ENCODE measurements around the gene ZNF33B.

ZNF33B gene

DNA sequence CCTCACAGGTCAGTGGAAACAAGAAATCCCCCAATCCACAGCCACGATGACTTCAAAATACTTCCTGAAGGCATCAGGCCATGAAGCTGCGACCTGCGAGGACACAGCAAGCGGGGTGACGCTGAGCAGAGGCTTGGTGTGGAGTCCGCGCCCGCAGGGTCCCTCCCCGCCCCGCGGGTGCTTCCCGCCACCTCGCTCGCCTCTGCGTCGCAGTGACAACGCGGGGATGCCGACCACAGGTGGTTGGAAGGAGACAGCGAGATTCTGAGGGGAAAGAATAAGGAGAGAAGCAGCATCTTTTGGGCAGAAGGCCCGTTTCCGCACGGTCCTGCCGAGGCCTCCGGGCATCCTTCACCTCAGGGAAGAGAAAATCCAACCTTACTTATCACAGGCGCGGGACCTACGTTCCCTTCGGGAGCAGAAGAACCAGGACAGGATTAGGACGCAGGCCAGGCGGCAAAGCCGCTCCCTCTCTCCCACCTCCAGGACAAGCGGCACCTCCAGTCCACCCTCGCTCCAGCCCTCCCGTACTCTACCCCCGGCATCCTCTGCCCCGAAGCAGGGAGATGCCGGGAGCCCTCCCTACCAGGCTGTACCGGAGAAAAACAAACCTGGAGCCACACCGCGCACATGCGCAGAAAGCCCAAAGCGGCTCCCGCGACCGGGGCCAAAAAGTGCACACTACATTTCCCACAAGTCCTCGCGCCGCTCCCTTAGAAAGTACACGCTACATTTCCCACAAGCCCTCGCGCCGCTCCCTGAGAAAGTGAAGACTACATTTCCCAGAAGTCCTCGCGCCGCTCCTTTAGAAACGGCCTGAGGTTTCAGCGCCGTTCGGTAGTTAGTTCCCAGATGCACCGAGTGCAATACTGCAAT is 85.9 kb downstream of the ZNF33B start:
- TF ChIP-seq CREB1 (IDR thresholded peaks at IDR 0.05; ENCODE audit: low read depth) (peak; percentile 63), TEAD4 (IDR thresholded peaks at IDR 0.05) (no peak), YY1 (IDR thresholded peaks at IDR 0.05; ENCODE audit: low read depth) (peak; percentile 42; the same call in 1 of the 2 replicates), EGR1 (IDR thresholded peaks at IDR 0.05) (no peak), CEBPB (IDR thresholded peaks at IDR 0.05) (no peak), EP300 (IDR thresholded peaks at IDR 0.05; ENCODE audit: borderline replicate concordance) (no peak), RAD21 (IDR thresholded peaks at IDR 0.05; ENCODE audit: low read depth) (no peak), TAF1 (IDR thresholded peaks at IDR 0.05; ENCODE audit: low read depth) (no peak), FOXM1 (IDR thresholded peaks at IDR 0.05; ENCODE audit: borderline replicate concordance, low read depth) (no peak), ZBTB7A (IDR thresholded peaks at IDR 0.05; ENCODE audit: low read depth) (no peak), NFIC (IDR thresholded peaks at IDR 0.05) (no peak), TCF12 (IDR thresholded peaks at IDR 0.05; ENCODE audit: low read depth) (no peak)
- TF ChIP-seq, protein P1, sequence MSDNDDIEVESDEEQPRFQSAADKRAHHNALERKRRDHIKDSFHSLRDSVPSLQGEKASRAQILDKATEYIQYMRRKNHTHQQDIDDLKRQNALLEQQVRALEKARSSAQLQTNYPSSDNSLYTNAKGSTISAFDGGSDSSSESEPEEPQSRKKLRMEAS (IDR thresholded peaks at IDR 0.05): peak; percentile 64; the same call in 1 of the 2 replicates
- TF ChIP-seq, protein P2, sequence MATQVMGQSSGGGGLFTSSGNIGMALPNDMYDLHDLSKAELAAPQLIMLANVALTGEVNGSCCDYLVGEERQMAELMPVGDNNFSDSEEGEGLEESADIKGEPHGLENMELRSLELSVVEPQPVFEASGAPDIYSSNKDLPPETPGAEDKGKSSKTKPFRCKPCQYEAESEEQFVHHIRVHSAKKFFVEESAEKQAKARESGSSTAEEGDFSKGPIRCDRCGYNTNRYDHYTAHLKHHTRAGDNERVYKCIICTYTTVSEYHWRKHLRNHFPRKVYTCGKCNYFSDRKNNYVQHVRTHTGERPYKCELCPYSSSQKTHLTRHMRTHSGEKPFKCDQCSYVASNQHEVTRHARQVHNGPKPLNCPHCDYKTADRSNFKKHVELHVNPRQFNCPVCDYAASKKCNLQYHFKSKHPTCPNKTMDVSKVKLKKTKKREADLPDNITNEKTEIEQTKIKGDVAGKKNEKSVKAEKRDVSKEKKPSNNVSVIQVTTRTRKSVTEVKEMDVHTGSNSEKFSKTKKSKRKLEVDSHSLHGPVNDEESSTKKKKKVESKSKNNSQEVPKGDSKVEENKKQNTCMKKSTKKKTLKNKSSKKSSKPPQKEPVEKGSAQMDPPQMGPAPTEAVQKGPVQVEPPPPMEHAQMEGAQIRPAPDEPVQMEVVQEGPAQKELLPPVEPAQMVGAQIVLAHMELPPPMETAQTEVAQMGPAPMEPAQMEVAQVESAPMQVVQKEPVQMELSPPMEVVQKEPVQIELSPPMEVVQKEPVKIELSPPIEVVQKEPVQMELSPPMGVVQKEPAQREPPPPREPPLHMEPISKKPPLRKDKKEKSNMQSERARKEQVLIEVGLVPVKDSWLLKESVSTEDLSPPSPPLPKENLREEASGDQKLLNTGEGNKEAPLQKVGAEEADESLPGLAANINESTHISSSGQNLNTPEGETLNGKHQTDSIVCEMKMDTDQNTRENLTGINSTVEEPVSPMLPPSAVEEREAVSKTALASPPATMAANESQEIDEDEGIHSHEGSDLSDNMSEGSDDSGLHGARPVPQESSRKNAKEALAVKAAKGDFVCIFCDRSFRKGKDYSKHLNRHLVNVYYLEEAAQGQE (IDR thresholded peaks at IDR 0.05; ENCODE audit: low read depth): no peak
- TF ChIP-seq, protein P3, sequence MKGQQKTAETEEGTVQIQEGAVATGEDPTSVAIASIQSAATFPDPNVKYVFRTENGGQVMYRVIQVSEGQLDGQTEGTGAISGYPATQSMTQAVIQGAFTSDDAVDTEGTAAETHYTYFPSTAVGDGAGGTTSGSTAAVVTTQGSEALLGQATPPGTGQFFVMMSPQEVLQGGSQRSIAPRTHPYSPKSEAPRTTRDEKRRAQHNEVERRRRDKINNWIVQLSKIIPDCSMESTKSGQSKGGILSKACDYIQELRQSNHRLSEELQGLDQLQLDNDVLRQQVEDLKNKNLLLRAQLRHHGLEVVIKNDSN (IDR thresholded peaks at IDR 0.05): no peak

DNA sequence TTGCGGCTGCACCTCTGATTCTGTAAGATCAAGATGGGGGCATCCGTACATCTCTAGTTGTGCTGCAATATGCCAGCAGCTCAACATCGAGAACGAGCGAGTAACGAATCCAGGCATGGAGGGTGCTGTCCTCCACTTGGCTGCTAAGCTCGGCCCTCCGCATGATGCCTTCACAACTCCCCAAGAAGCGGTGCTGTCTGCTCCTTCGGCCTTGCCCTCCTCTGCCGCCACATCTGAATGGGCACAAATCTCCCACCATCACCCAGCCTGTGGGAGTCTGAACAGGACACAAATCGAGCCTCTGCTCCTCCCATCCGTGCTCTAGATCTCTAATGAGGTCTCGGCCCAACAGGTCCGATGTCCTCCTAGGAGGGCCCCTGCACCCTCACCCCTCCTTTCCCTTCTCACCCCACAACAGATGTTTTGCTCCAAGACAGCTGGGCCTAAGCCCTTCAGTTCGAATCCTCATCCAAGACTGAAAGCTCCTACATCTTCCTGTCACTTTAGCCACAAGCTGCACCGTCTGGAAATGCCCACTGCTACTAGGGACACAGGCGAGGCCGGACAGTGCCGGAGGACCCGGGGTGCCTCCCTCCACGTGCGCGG is 86.7 kb downstream of the ZNF33B start:
- TF ChIP-seq EGR1 (IDR thresholded peaks at IDR 0.05): no peak
- TF ChIP-seq YY1 (IDR thresholded peaks at IDR 0.05; ENCODE audit: low read depth): no peak
- TF ChIP-seq, protein P2 (IDR thresholded peaks at IDR 0.05; ENCODE audit: low read depth): no peak
- TF ChIP-seq CREB1 (IDR thresholded peaks at IDR 0.05; ENCODE audit: low read depth): no peak
- TF ChIP-seq, protein P3 (IDR thresholded peaks at IDR 0.05): no peak

DNA sequence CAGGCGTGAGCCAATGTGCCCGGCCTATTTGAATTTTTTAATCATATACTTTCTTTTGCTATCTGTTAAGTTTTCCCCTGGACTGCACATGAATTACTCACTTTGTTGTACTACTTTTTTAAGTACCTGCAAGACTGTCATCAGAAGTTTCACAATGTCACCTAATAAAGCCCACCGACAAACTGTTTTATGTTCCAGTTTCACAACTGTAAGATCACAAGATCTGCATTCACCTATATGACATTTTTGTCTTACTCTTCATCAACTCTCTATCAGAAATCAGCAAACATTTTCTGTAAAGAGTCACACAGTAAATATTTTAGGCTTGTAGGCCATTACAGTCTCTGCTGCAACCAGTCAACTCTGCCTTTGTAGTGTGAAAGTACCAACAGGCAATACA is 88.5 kb downstream of the ZNF33B start:
- TF ChIP-seq, protein P2 (IDR thresholded peaks at IDR 0.05; ENCODE audit: low read depth): no peak
- no peak for TF ChIP-seq CREB1 (IDR thresholded peaks at IDR 0.05; ENCODE audit: low read depth)
- TF ChIP-seq ZBTB7A (IDR thresholded peaks at IDR 0.05; ENCODE audit: low read depth): no peak
- TF ChIP-seq TEAD4 (IDR thresholded peaks at IDR 0.05): no peak
- no peak for TF ChIP-seq RAD21 (IDR thresholded peaks at IDR 0.05; ENCODE audit: low read depth)
- no peak for TF ChIP-seq NFIC (IDR thresholded peaks at IDR 0.05)
- TF ChIP-seq EGR1 (IDR thresholded peaks at IDR 0.05): no peak

DNA sequence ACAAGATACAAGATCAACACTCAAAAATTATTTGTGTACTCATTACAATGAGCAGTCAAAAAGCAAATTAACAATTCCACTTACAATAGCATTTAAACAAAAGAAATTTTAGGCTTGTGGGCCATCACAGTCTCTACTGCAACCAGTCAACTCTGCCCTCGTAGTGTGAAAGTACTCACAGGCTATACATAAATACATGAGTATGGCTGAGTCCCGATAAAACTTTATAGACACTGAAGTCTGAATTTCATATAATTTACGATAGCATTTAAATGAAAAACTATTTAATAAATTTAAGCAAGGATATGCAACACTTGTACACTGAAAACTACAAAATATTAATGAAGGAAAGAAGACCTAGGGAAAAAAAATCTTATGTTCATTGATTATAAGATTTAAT is 90.1 kb downstream of the ZNF33B start:
- TF ChIP-seq, protein P3 (IDR thresholded peaks at IDR 0.05): no peak
- TF ChIP-seq ZBTB7A (IDR thresholded peaks at IDR 0.05; ENCODE audit: low read depth) (no peak), EGR1 (IDR thresholded peaks at IDR 0.05) (no peak), TAF1 (IDR thresholded peaks at IDR 0.05; ENCODE audit: low read depth) (no peak), TEAD4 (IDR thresholded peaks at IDR 0.05) (no peak), CEBPB (IDR thresholded peaks at IDR 0.05) (no peak), FOXM1 (IDR thresholded peaks at IDR 0.05; ENCODE audit: borderline replicate concordance, low read depth) (no peak), EP300 (IDR thresholded peaks at IDR 0.05; ENCODE audit: borderline replicate concordance) (no peak), TCF12 (IDR thresholded peaks at IDR 0.05; ENCODE audit: low read depth) (no peak), NFIC (IDR thresholded peaks at IDR 0.05) (no peak), CREB1 (IDR thresholded peaks at IDR 0.05; ENCODE audit: low read depth) (no peak), RAD21 (IDR thresholded peaks at IDR 0.05; ENCODE audit: low read depth) (no peak), YY1 (IDR thresholded peaks at IDR 0.05; ENCODE audit: low read depth) (no peak)
- TF ChIP-seq, protein P1 (IDR thresholded peaks at IDR 0.05): no peak
- TF ChIP-seq, protein P2 (IDR thresholded peaks at IDR 0.05; ENCODE audit: low read depth): no peak
